Upper lobe of left lung (tissue), 6 donors: ENCODE data around the gene SCTR. TPM values are rescaled to one million over a fixed set of nuclear protein-coding genes. Genes with fewer than 3 reads are reported as not detected.

Experiments used
- ATAC-seq, 2 donors: fragments of 200-7000 bp; cut with Tn5 transposase; one replicate each; pipeline ENCODE4 v1.9.1; 2022; ENCODE audit warnings: mild to moderate bottlenecking in 2 of 2, moderate library complexity in 2 of 2; ENCODE audit not compliant: low FRiP score in 2 of 2
- DNase-seq, 2 donors: peaks; one replicate each; pipeline ENCODE4 v3.0.0-alpha.2; 2019 to 2020
- H3K27ac ChIP-seq, 4 donors: fragments of 200-600 bp; sonication (generic); one replicate each; pipeline ENCODE4 v1.5.1; 2016 to 2019
- H3K27me3 ChIP-seq, 4 donors: fragments of 200-600 bp; sonication (generic); one replicate each; pipeline ENCODE4 v1.5.1; 2017 to 2019
- H3K36me3 ChIP-seq, 4 donors: fragments of 200-600 bp; sonication (generic); one replicate each; pipeline ENCODE4 v1.5.1; 2016 to 2019
- H3K4me1 ChIP-seq, 4 donors: fragments of 200-600 bp; sonication (generic); one replicate each; pipeline ENCODE4 v1.5.1; 2018 to 2019
- H3K4me3 ChIP-seq, 4 donors: fragments of 200-600 bp; sonication (generic); one replicate each; pipeline ENCODE4 v1.5.1; 2017 to 2019; ENCODE audit warnings: mild to moderate bottlenecking in 2 of 4, moderate library complexity in 1 of 4
- H3K9me3 ChIP-seq, 4 donors: fragments of 200-600 bp; sonication (generic); one replicate each; pipeline ENCODE4 v1.5.1; 2018 to 2019
- EP300 ChIP-seq, 4 donors: sonication (generic); formaldehyde crosslinking; IDR thresholded peaks; one replicate each; pipeline ENCODE4 v1.5.1; 2017; ENCODE audit warnings: antibody characterized with exemption in 4 of 4, control low read depth in 2 of 4
- POLR2A ChIP-seq, 4 donors: fragments of 450-650 bp; IDR thresholded peaks; one replicate each; pipeline ENCODE4 v1.5.1; 2016 to 2017; ENCODE audit warnings: antibody characterized with exemption in 4 of 4, mild to moderate bottlenecking in 2 of 4
- POLR2AphosphoS5 ChIP-seq, 2 donors: sonication (generic); formaldehyde crosslinking; IDR thresholded peaks; one replicate each; pipeline ENCODE4 v1.5.1; 2017; ENCODE audit warnings: antibody characterized with exemption in 2 of 2
- WGBS, 2 donors: methylation state at CpG; one replicate each; pipeline ENCODE4 v1.1.5; 2017 to 2018; 5-methylcytosine and 5-hydroxymethylcytosine counted together
- total RNA-seq, 6 donors: library from RNA; depleted of rRNA in 4 of 6; stranded (reverse); fragments of >200 nt in 4 of 6; gene quantifications; one replicate each; pipeline versions ENCODE4 v1.1.0 to v1.2.1, GENCODE V29; 2016 to 2021
- TF ChIP-seq, protein P1 (sequence below), 6 experiments: fragments of 450-650 bp in 4 of 6; fragments of 200-600 bp in 2 of 6; sonication (generic) in 2 of 6; IDR thresholded peaks; one replicate each; pipeline ENCODE4 v1.5.1; 2016 to 2019; ENCODE audit warnings: antibody characterized with exemption in 6 of 6
- donor health status: DM: no; HTN: no; CAD: no; lungs with moderate emphysema.
- donor health status: DM: no; HTN: yes; CAD: no; lungs with severe emphysema.

The SCTR gene
- total RNA-seq, 6 donors from 2014 or later = 3.2 to 52.5 (median 16.6) TPM

DNA sequence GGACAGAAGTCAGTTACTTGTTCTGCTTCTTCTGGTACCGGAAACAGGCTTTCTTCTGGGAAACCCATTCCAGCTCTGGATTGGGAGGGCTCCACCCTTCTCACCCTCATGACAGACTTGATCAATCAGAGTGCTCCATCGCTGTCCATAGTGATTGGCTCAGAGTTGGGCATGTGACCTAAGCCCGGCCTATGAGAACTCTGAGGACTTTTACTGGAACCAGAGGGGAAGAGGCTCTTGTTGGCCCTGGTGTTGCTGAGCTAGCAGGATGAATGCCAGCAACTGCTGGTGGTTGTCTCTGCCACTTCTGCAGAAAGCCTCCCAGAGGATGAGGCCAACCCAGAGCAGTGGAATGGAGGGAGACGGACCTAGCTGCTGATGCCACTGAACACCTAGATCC lies 59.3 kb downstream of the SCTR start:
- Histone ChIP-seq H3K27ac (no peak overlapping the region), H3K27me3 (no peaks in the 10 kb centered on the region), H3K4me1 (peaks cover 0 to 17% (median 8%) of the 10 kb centered on the region in 4 donors), H3K4me3 (no peak overlapping the region), H3K9me3 (no peaks in the 10 kb centered on the region), H3K36me3 (no peaks in the 10 kb centered on the region)
- 84 to 94% methylated on average over 4 of the region's 4 CpGs for WGBS, 2 donors
- DNase-seq = no peak
- peak; percentile 70 to 85 for ATAC-seq
- TF ChIP-seq, protein P1, sequence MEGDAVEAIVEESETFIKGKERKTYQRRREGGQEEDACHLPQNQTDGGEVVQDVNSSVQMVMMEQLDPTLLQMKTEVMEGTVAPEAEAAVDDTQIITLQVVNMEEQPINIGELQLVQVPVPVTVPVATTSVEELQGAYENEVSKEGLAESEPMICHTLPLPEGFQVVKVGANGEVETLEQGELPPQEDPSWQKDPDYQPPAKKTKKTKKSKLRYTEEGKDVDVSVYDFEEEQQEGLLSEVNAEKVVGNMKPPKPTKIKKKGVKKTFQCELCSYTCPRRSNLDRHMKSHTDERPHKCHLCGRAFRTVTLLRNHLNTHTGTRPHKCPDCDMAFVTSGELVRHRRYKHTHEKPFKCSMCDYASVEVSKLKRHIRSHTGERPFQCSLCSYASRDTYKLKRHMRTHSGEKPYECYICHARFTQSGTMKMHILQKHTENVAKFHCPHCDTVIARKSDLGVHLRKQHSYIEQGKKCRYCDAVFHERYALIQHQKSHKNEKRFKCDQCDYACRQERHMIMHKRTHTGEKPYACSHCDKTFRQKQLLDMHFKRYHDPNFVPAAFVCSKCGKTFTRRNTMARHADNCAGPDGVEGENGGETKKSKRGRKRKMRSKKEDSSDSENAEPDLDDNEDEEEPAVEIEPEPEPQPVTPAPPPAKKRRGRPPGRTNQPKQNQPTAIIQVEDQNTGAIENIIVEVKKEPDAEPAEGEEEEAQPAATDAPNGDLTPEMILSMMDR (IDR thresholded peaks at IDR 0.05) = no peak
- no peak for TF ChIP-seq EP300 (IDR thresholded peaks at IDR 0.05)
- peak in 1 of 4 donors; percentile 16 for TF ChIP-seq POLR2A (IDR thresholded peaks at IDR 0.05)
- no peak for TF ChIP-seq POLR2AphosphoS5 (IDR thresholded peaks at IDR 0.05)

GRCh38 chr2:119463990-119464389 lies 60.3 kb downstream of the SCTR start:
- Histone ChIP-seq H3K4me1 (peaks cover 0 to 9% (median 5%) of the 10 kb centered on the region in 4 donors), H3K27me3 (no peaks in the 10 kb centered on the region), H3K27ac (no peak overlapping the region), H3K4me3 (no peak overlapping the region), H3K36me3 (no peaks in the 10 kb centered on the region), H3K9me3 (no peaks in the 10 kb centered on the region)
- 92 to 95% methylated on average over 9 of the region's 9 CpGs for WGBS, 2 donors
- DNase-seq (no peak), ATAC-seq (no peak)
- TF ChIP-seq POLR2AphosphoS5 (IDR thresholded peaks at IDR 0.05) (no peak), EP300 (IDR thresholded peaks at IDR 0.05) (no peak), POLR2A (IDR thresholded peaks at IDR 0.05) (no peak)
- TF ChIP-seq, protein P1 (IDR thresholded peaks at IDR 0.05) = no peak

DNA sequence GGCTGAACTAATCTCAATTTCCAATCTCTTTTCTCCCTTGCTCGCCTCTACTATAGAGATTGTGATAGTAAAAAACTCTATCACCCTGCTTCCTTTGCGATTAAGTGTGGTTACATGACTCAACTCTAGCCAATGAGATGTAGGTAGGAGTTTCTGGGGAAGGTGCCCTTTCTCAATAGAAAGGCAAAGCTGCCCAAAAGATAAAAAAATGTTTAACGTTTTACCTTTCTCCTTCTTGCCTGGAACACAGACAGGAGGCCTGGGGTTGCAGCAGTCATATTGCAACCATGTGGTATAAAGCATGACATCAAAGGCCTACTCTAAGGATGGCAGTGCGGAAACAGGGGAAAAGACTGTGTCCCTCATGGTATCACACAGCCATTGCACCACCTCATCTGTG lies 61.1 kb downstream of the SCTR start:
- no peak overlapping the region for H3K27ac ChIP-seq
- ATAC-seq (no peak), DNase-seq (no peak)
- WGBS, 2 donors = 68 to 71% methylated on average over 4 of the region's 4 CpGs
- H3K4me1 ChIP-seq = peaks cover 0 to under 1% (median 0%) of the 10 kb centered on the region in 4 donors
- no peak overlapping the region for H3K4me3 ChIP-seq
- no peaks in the 10 kb centered on the region for H3K36me3 ChIP-seq
- TF ChIP-seq EP300 (IDR thresholded peaks at IDR 0.05) = no peak
- TF ChIP-seq, protein P1 (IDR thresholded peaks at IDR 0.05) = no peak
- TF ChIP-seq POLR2AphosphoS5 (IDR thresholded peaks at IDR 0.05) = no peak
- TF ChIP-seq POLR2A (IDR thresholded peaks at IDR 0.05) = no peak
- no peaks in the 10 kb centered on the region for H3K9me3 ChIP-seq
- no peaks in the 10 kb centered on the region for H3K27me3 ChIP-seq

- H3K27ac ChIP-seq = no peak overlapping the region
- ATAC-seq (no peak), DNase-seq (no peak)
- H3K4me1 ChIP-seq = no peaks in the 10 kb centered on the region
- no peaks in the 10 kb centered on the region for H3K27me3 ChIP-seq
- no peak overlapping the region for H3K4me3 ChIP-seq
- no peaks in the 10 kb centered on the region for H3K9me3 ChIP-seq
- WGBS, 2 donors = 96 to 100% methylated on average over 1 to 7 of the region's 7 CpGs
- TF ChIP-seq POLR2A (IDR thresholded peaks at IDR 0.05) (no peak), EP300 (IDR thresholded peaks at IDR 0.05) (no peak), POLR2AphosphoS5 (IDR thresholded peaks at IDR 0.05) (no peak)
- TF ChIP-seq, protein P1 (IDR thresholded peaks at IDR 0.05) = no peak
- no peaks in the 10 kb centered on the region for H3K36me3 ChIP-seq
Measured at GRCh38 chr2:119462574-119462973, 61.7 kb downstream of the SCTR start.

DNA sequence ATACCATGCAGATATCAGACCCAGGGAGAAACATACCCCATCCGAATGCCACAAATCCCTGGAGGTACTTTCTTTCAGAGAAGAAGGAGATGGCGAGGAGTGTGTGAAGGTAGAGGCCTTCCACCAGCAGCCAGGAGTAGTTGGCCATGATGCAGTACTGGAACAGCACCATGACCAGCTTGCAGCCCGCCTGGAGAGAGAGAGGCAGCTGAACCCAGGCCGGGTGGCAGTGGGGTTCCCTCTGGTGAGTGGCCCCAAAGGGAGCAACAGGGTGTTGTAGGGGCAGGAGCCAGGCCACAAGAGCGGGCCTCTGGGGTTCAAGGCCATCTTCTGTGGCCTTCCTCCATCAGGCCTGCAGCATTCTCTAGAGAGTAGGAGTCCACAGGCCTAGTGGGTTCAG lies 62.5 kb downstream of the SCTR start:
- Histone ChIP-seq H3K27ac (no peak overlapping the region), H3K4me1 (no peaks in the 10 kb centered on the region), H3K36me3 (no peaks in the 10 kb centered on the region), H3K27me3 (no peaks in the 10 kb centered on the region), H3K9me3 (no peaks in the 10 kb centered on the region), H3K4me3 (no peak overlapping the region)
- TF ChIP-seq POLR2AphosphoS5 (IDR thresholded peaks at IDR 0.05) = no peak
- TF ChIP-seq, protein P1 (IDR thresholded peaks at IDR 0.05) = no peak
- TF ChIP-seq EP300 (IDR thresholded peaks at IDR 0.05) = no peak
- TF ChIP-seq POLR2A (IDR thresholded peaks at IDR 0.05) = no peak
- no peak for ATAC-seq
- 85 to 96% methylated on average over 5 of the region's 5 CpGs for WGBS, 2 donors
- no peak for DNase-seq
